HG03575 (cell line): ENCODE measurements around the gene CGB8.
"Not testable (repeated sequence)": the region's sequence is repeated elsewhere in the genome, so short reads cannot be mapped to it uniquely, and the experiment has no call there.

Experiments
- ATAC-seq: cut with Tn5 transposase; IDR thresholded peaks from one replicate; pipeline ENCODE4 v1.9.1; 2021; ENCODE audit not compliant: unreplicated experiment, insufficient number of reproducible peaks, low FRiP score; ENCODE audit errors: extremely low read depth

Gene CGB8

GRCh38 chr19:49038557-49039276, 10.2 kb downstream of the CGB8 start:
- not testable (repeated sequence) for ATAC-seq

GRCh38 chr19:49038111-49038510, 10.8 kb downstream of the CGB8 start:
- not testable (repeated sequence) for ATAC-seq

- not testable (repeated sequence) for ATAC-seq
Measured at GRCh38 chr19:49036815-49037214, 12.1 kb downstream of the CGB8 start, which contains the start of gene CGB1. TSS of gene CGB1 (minus strand) at chr19:49036895. CDS start at chr19:49036711, 184 bp downstream.

GRCh38 chr19:49031642-49032301, 17.1 kb downstream of the CGB8 start, which contains the start of gene CGB2:
TSS of gene CGB2 (plus strand) at chr19:49031890. CDS start at chr19:49032096, 206 bp downstream.
- ATAC-seq: not testable (repeated sequence)

- ATAC-seq: not testable (repeated sequence)
Measured at GRCh38 chr19:49030323-49030722, 18.6 kb downstream of the CGB8 start.

- not testable (repeated sequence) for ATAC-seq
Measured at GRCh38 chr19:49029749-49030148, 19.2 kb downstream of the CGB8 start.

- not testable (repeated sequence) for ATAC-seq
Measured at GRCh38 chr19:49028686-49029085, 20.2 kb downstream of the CGB8 start.

- not testable (repeated sequence) for ATAC-seq
Measured at GRCh38 chr19:49025599-49025998, 23.3 kb downstream of the CGB8 start.

- not testable (repeated sequence) for ATAC-seq
Measured at GRCh38 chr19:49025088-49025487, 23.8 kb downstream of the CGB8 start.

GRCh38 chr19:49024233-49024632, 24.7 kb downstream of the CGB8 start, which contains the start of gene CGB3:
TSS of gene CGB3 (minus strand) at chr19:49024333. CDS start at chr19:49023971, 362 bp downstream.
- not testable (repeated sequence) for ATAC-seq

- no peak for ATAC-seq
Measured at GRCh38 chr19:49022116-49022515, 26.8 kb downstream of the CGB8 start.

- ATAC-seq: no peak
Measured at GRCh38 chr19:49020931-49021895, 27.7 kb downstream of the CGB8 start.

- ATAC-seq: no peak
Measured at GRCh38 chr19:49020342-49020741, 28.6 kb downstream of the CGB8 start.

- no peak for ATAC-seq
Measured at GRCh38 chr19:49019242-49019932, 29.5 kb downstream of the CGB8 start.

GRCh38 chr19:49018388-49019241, 30.3 kb downstream of the CGB8 start:
- not testable (repeated sequence) for ATAC-seq

GRCh38 chr19:49017666-49018351, 31.1 kb downstream of the CGB8 start:
- no peak for ATAC-seq

- ATAC-seq: no peak
Measured at GRCh38 chr19:49017041-49017665, 31.8 kb downstream of the CGB8 start, which contains the start of gene LHB. TSS of gene LHB (minus strand) at chr19:49017091. CDS start at chr19:49017081, 10 bp downstream.
